Endothelial cell of umbilical vein (primary cell): Measurements from ENCODE around the gene ABHD5. TPM values are rescaled to one million over a fixed set of nuclear protein-coding genes. Genes with fewer than 3 reads are reported as not detected.

Experiments used
- BruUV-seq: library from RNA; stranded (reverse); fragments of 400-500 nt; replicated peaks from 2 replicates; lab custom pipeline; 2021; lab: Mats Ljungman, UMichigan
- CTCF ChIA-PET: fragments of 300-600, 350-600 bp; sonication (Branson Sonifier 250); formaldehyde crosslinking; loops from one replicate; lab custom pipeline; 2021; ENCODE audit warnings: antibody characterized with exemption, inconsistent platforms; lab: Charles Lee
- POLR2A ChIA-PET: fragments of 300-600, 350-600 bp; sonication (Branson Sonifier 250); formaldehyde crosslinking; loops from one replicate; lab custom pipeline; 2021; ENCODE audit warnings: antibody characterized with exemption, inconsistent platforms; lab: Charles Lee
- DNase-seq: peaks from one replicate; pipeline ENCODE4 v3.0.0-alpha.2; 2011; ENCODE audit warnings: low read depth, low spot score
- FAIRE-seq: peaks from 2 replicates; lab custom pipeline; 2011; peaks lifted over from hg19 to GRCh38; lab: Jason Lieb, UNC
- H2AFZ ChIP-seq: 2 replicates; pipeline ENCODE4 v1.6.0; 2012; ENCODE audit warnings: low read depth, low read length, control low read depth, inconsistent platforms
- H3K27ac ChIP-seq: 2 replicates; pipeline ENCODE4 v1.5.1; 2011; ENCODE audit warnings: low read depth, mild to moderate bottlenecking, control low read depth, low read length, moderate library complexity; ENCODE audit not compliant: insufficient read depth
- H3K27me3 ChIP-seq, 2 experiments: 2 replicates each; pipeline versions ENCODE4 v1.6.0 to v1.6.1; 2011; ENCODE audit warnings: low read length in 2 of 2, mixed read lengths in 1 of 2; ENCODE audit not compliant: control insufficient read depth in 2 of 2, insufficient read depth in 2 of 2
- H3K36me3 ChIP-seq, 2 experiments: 2 replicates in 1 of 2; 3 replicates in 1 of 2; pipeline ENCODE4 v1.5.1; 2011; ENCODE audit warnings: low read length in 2 of 2, mild to moderate bottlenecking in 1 of 2, moderate library complexity in 1 of 2; ENCODE audit not compliant: control insufficient read depth in 2 of 2, insufficient read depth in 2 of 2; ENCODE audit errors: extremely low read depth in 1 of 2
- H3K4me1 ChIP-seq: 3 replicates; pipeline ENCODE4 v1.5.1; 2011; ENCODE audit warnings: mild to moderate bottlenecking, low read length; ENCODE audit not compliant: control insufficient read depth, insufficient read depth; ENCODE audit errors: extremely low read depth
- H3K4me2 ChIP-seq: 2 replicates; pipeline ENCODE4 v1.6.1; 2011; ENCODE audit warnings: low read length, control low read depth, mixed read lengths; ENCODE audit not compliant: insufficient read depth
- H3K4me3 ChIP-seq, 3 experiments: fragments of 200-600 bp in 1 of 3; sonication (generic), shearing (Covaris generic) in 1 of 3; replicated peaks in 1 of 3; 2 replicates each; pipeline ENCODE4 v1.5.1; 2011 to 2016; ENCODE audit warnings: control low read depth in 3 of 3, low read length in 3 of 3, mild to moderate bottlenecking in 2 of 3, inconsistent platforms in 1 of 3, low read depth in 1 of 3, moderate library complexity in 1 of 3; ENCODE audit not compliant: insufficient read depth in 1 of 3
- H3K79me2 ChIP-seq: 2 replicates; pipeline ENCODE4 v1.6.0; 2012; ENCODE audit warnings: low read length, inconsistent platforms; ENCODE audit not compliant: control insufficient read depth, insufficient read depth
- H3K9ac ChIP-seq: replicated peaks from 2 replicates; pipeline ENCODE3; 2011; ENCODE audit warnings: low read length, control low read depth; ENCODE audit not compliant: insufficient read depth; ENCODE audit errors: extremely low read depth
- H3K9me1 ChIP-seq: replicated peaks from 3 replicates; pipeline ENCODE4 v1.6.0; 2011; ENCODE audit warnings: mild to moderate bottlenecking, low read length; ENCODE audit not compliant: control insufficient read depth, insufficient read depth; ENCODE audit errors: extremely low read depth
- H3K9me3 ChIP-seq: replicated peaks from 2 replicates; pipeline ENCODE4 v1.5.1; 2012; ENCODE audit warnings: low read length, inconsistent platforms; ENCODE audit not compliant: control insufficient read depth, insufficient read depth
- H4K20me1 ChIP-seq: replicated peaks from 2 replicates; pipeline ENCODE3; 2011; ENCODE audit warnings: mild to moderate bottlenecking, low read length; ENCODE audit not compliant: control insufficient read depth, insufficient read depth; ENCODE audit errors: extremely low read depth
- EZH2 ChIP-seq: IDR thresholded peaks from 2 replicates; pipeline ENCODE4 v1.6.1; 2012; ENCODE audit warnings: borderline replicate concordance, low read depth, mild to moderate bottlenecking, moderate library complexity, low read length, inconsistent platforms; ENCODE audit not compliant: severe bottlenecking
- FOS ChIP-seq: IDR thresholded peaks from 2 replicates; pipeline ENCODE4 v1.6.1; 2011; ENCODE audit warnings: mild to moderate bottlenecking, low read length, moderate library complexity, borderline replicate concordance; ENCODE audit not compliant: insufficient read depth
- GATA2 ChIP-seq: IDR thresholded peaks from 2 replicates; pipeline ENCODE4 v1.7.0; 2011; ENCODE audit warnings: low read depth, mild to moderate bottlenecking, moderate library complexity, mixed read lengths, low read length; ENCODE audit not compliant: insufficient read length, insufficient read depth
- JUN ChIP-seq: IDR thresholded peaks from 2 replicates; pipeline ENCODE4 v1.6.1; 2011; ENCODE audit warnings: borderline replicate concordance, low read depth; ENCODE audit not compliant: insufficient read length, insufficient read depth
- MYC ChIP-seq: IDR thresholded peaks from one replicate; pipeline ENCODE4 v1.6.1; 2011; ENCODE audit warnings: mild to moderate bottlenecking, low read depth, low read length
- dilution Hi-C: fragments of 300-500 bp; cut with MboI; formaldehyde crosslinking; loops from one replicate; pipeline ENCODE4 v1.15.0; 2019; ENCODE audit warnings: low sequenced_read_pairs; ENCODE audit not compliant: extremely low pct_ligation_motif_present
- intact Hi-C: fragments of 100-400 bp; cut with micrococcal nuclease; formaldehyde crosslinking; loops from one replicate; pipeline ENCODE4 v1.10.0; 2022
- polyA plus RNA-seq, 4 experiments: library from polyadenylated mRNA; depleted of rRNA in 3 of 4; stranded (reverse) in 3 of 4; unstranded in 1 of 4; fragments of >200 nt; gene quantifications; 2 replicates each; pipeline versions ENCODE4 v1.2.1 to v1.2.3, GENCODE V29; 2011 to 2012; ENCODE audit warnings: missing spikeins in 1 of 4
- total RNA-seq: library from RNA; stranded (reverse); gene quantifications from 2 replicates; pipeline ENCODE4 v1.2.3, GENCODE V29; 2021
- TF ChIP-seq, protein P1 (sequence below), 2 donors: IDR thresholded peaks; 1 replicate in 1 of 2; 2 replicates in 1 of 2; pipeline ENCODE4 v1.5.1; 2011; ENCODE audit warnings: low read length in 2 of 2, mild to moderate bottlenecking in 2 of 2, moderate library complexity in 2 of 2, control low read depth in 1 of 2, inconsistent platforms in 1 of 2, low read depth in 1 of 2; ENCODE audit not compliant: insufficient read depth in 1 of 2; ENCODE audit errors: extremely low read depth in 1 of 2

ABHD5 gene
- total and polyA plus RNA-seq, 2 donors (not counting 3 experiments of a cell fraction or from before 2014, with no cell fraction given) = 10.0 to 21.2 TPM

DNA sequence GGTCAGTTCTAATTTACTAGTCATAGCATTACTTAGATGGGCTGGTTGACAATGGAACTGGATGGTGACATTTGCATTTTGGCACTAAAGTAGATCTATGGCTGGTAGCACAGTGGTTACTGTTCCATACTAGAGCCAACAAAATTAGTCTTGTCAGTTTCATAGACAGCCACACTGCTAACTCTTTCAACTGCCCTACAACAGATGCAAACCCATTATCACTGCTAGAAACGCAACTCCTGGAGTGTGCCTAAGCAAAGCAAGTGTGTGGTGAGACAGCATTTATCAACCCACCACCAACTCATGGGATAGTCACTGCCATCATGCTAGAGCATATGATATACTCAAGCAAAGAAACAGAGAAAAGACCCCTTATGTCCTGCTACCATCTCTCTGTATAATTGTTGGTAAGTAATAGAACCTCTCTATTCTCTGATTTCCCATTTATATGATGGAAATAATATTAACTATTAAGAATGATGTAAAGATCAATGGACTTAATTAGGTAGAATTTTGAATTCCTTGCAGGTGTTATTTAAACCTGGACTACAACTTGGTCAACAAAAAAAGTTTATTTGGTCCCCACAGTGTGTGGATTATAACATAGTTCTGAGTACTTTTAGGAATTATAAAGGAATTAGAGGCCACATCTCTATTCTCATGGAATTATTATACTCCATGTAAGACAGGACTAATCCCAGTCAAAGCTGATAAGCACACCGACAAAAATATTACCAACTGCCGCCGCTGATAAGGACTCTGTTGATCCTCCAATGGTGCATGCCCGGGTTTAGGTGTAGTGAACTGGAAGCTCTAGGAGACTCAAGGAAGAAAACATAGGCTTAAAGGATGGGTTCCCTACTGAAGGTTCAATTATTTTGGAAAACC, 19.9 kb upstream of the ABHD5 start:
- FAIRE-seq = no peak
- H3K4me2 ChIP-seq = no peak overlapping the region
- ChIA-PET POLR2A (no interaction called here), CTCF (no interaction called here)
- dilution Hi-C loops (no loop called here), intact Hi-C loops (no loop called here)
- H3K4me3 ChIP-seq = no peak overlapping the region
- H2AFZ ChIP-seq = no peak overlapping the region
- no peaks in the 10 kb centered on the region for H3K9me3 ChIP-seq
- no peaks in the 10 kb centered on the region for H3K36me3 ChIP-seq
- no peak for TF ChIP-seq FOS
- no peak for TF ChIP-seq EZH2
- no peak for TF ChIP-seq GATA2
- no peak for TF ChIP-seq MYC
- no peak for TF ChIP-seq JUN
- TF ChIP-seq, protein P1, sequence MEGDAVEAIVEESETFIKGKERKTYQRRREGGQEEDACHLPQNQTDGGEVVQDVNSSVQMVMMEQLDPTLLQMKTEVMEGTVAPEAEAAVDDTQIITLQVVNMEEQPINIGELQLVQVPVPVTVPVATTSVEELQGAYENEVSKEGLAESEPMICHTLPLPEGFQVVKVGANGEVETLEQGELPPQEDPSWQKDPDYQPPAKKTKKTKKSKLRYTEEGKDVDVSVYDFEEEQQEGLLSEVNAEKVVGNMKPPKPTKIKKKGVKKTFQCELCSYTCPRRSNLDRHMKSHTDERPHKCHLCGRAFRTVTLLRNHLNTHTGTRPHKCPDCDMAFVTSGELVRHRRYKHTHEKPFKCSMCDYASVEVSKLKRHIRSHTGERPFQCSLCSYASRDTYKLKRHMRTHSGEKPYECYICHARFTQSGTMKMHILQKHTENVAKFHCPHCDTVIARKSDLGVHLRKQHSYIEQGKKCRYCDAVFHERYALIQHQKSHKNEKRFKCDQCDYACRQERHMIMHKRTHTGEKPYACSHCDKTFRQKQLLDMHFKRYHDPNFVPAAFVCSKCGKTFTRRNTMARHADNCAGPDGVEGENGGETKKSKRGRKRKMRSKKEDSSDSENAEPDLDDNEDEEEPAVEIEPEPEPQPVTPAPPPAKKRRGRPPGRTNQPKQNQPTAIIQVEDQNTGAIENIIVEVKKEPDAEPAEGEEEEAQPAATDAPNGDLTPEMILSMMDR (IDR thresholded peaks at IDR 0.05; ENCODE audit: extremely low read depth in 1 of 2, insufficient read depth in 1 of 2, low read depth in 1 of 2, low read length in 2 of 2) = no peak
- H3K9me1 ChIP-seq = no peaks in the 10 kb centered on the region
- H3K4me1 ChIP-seq = no peaks in the 10 kb centered on the region
- BruUV-seq = no TSS peak
- no peak overlapping the region for H3K9ac ChIP-seq
- H4K20me1 ChIP-seq = no peaks in the 10 kb centered on the region
- no peaks in the 10 kb centered on the region for H3K27me3 ChIP-seq
- no peak overlapping the region for H3K27ac ChIP-seq
- no peak for DNase-seq
- H3K79me2 ChIP-seq = no peaks in the 10 kb centered on the region
